H1 (cell line): ENCODE results near the gene SLC25A21. TPM values are rescaled to one million over a fixed set of nuclear protein-coding genes. Genes with fewer than 3 reads are reported as not detected.

Experiments
- CHD1 ChIP-seq: IDR thresholded peaks from 2 replicates; pipeline ENCODE4 v1.6.1; 2012; ENCODE audit warnings: low read depth, low read length, improper control_type of control experiment
- EGR1 ChIP-seq: IDR thresholded peaks from 2 replicates; pipeline ENCODE4 v1.6.1; 2011; ENCODE audit warnings: low read depth, low read length, borderline replicate concordance
- EZH2 ChIP-seq: fragments of 200-600 bp; sonication (generic); IDR thresholded peaks from 2 replicates; pipeline ENCODE4 v1.7.1; 2012; ENCODE audit warnings: low read depth, mild to moderate bottlenecking, moderate library complexity, low read length, inconsistent platforms; ENCODE audit not compliant: severe bottlenecking
- KDM4A ChIP-seq: IDR thresholded peaks from one replicate; pipeline ENCODE4 v1.7.1; 2012; ENCODE audit warnings: low read depth, mild to moderate bottlenecking, moderate library complexity, low read length, inconsistent platforms; ENCODE audit not compliant: severe bottlenecking
- PHF8 ChIP-seq: fragments of 200-600 bp; sonication (generic); conservative IDR thresholded peaks from 2 replicates; pipeline ENCODE4 v1.7.1; 2012; ENCODE audit warnings: low read depth, mild to moderate bottlenecking, inconsistent platforms, low read length, moderate library complexity
- RBBP5 ChIP-seq: IDR thresholded peaks from 2 replicates; pipeline ENCODE4 v1.7.1; 2012; ENCODE audit warnings: low read depth, mild to moderate bottlenecking, inconsistent platforms, low read length, moderate library complexity, borderline replicate concordance
- SAP30 ChIP-seq: fragments of 300-600 bp; sonication (generic); IDR thresholded peaks from 2 replicates; pipeline ENCODE4 v1.7.1; 2012; ENCODE audit warnings: low read length, moderate library complexity, mild to moderate bottlenecking, inconsistent platforms; ENCODE audit not compliant: insufficient read depth, insufficient replicate concordance
- SP1 ChIP-seq: IDR thresholded peaks from 2 replicates; pipeline ENCODE4 v1.6.1; 2011; ENCODE audit warnings: low read depth, low read length
- SUZ12 ChIP-seq: fragments of 200-600 bp; sonication (generic); IDR thresholded peaks from 2 replicates; pipeline ENCODE4 v1.6.1; 2012; ENCODE audit warnings: mild to moderate bottlenecking, inconsistent platforms, low read length, moderate library complexity, mixed read lengths
- TBP ChIP-seq: IDR thresholded peaks from 2 replicates; pipeline ENCODE4 v1.6.1; 2011; ENCODE audit warnings: low read depth, low read length, improper control_type of control experiment
- TCF12 ChIP-seq: IDR thresholded peaks from 2 replicates; pipeline ENCODE4 v1.6.1; 2011; ENCODE audit warnings: low read depth, mild to moderate bottlenecking, low read length
- TEAD4 ChIP-seq: IDR thresholded peaks from 2 replicates; pipeline ENCODE4 v1.6.1; 2012; ENCODE audit warnings: low read depth, low read length, inconsistent platforms, mixed read lengths
- polyA plus RNA-seq, 7 experiments: library from polyadenylated mRNA; depleted of rRNA in 3 of 7; stranded (reverse) in 5 of 7; unstranded in 2 of 7; fragments of >200 nt in 5 of 7; fragments of 200-250 nt in 2 of 7; gene quantifications; 1 replicate in 5 of 7; 2 replicates in 1 of 7; 4 replicates in 1 of 7; pipeline versions ENCODE4 v1.2.1 to v1.2.3, GENCODE V29; 2011 to 2013; ENCODE audit warnings: missing spikeins in 2 of 7, mixed read lengths in 2 of 7
- total RNA-seq: library from RNA; stranded (reverse); fragmentation: NEBNext Ultra II Directional; extraction: Animal tissue kit (Norgen Biotek cat#: 25700); gene quantifications from 2 replicates; pipeline ENCODE4 v1.2.1, GENCODE V29; 2021
- TF ChIP-seq, protein P1 (sequence below), 3 experiments: IDR thresholded peaks; 1 replicate in 2 of 3; 2 replicates in 1 of 3; pipeline versions ENCODE4 v1.5.1 to v1.6.1; 2011; ENCODE audit warnings: low read length in 3 of 3, mild to moderate bottlenecking in 3 of 3, inconsistent platforms in 2 of 3, low read depth in 1 of 3, moderate library complexity in 1 of 3; ENCODE audit not compliant: insufficient read depth in 1 of 3; ENCODE audit errors: control extremely low read depth in 1 of 3
- TF ChIP-seq, protein P2 (sequence below): IDR thresholded peaks from 2 replicates; pipeline ENCODE4 v1.6.1; 2012; ENCODE audit warnings: inconsistent platforms

The SLC25A21 gene
- total and polyA plus RNA-seq, 2 of the 8 experiments (the other 6 are each of a cell fraction or from before 2014, with no cell fraction given): 6.9 to 15.7 TPM

DNA sequence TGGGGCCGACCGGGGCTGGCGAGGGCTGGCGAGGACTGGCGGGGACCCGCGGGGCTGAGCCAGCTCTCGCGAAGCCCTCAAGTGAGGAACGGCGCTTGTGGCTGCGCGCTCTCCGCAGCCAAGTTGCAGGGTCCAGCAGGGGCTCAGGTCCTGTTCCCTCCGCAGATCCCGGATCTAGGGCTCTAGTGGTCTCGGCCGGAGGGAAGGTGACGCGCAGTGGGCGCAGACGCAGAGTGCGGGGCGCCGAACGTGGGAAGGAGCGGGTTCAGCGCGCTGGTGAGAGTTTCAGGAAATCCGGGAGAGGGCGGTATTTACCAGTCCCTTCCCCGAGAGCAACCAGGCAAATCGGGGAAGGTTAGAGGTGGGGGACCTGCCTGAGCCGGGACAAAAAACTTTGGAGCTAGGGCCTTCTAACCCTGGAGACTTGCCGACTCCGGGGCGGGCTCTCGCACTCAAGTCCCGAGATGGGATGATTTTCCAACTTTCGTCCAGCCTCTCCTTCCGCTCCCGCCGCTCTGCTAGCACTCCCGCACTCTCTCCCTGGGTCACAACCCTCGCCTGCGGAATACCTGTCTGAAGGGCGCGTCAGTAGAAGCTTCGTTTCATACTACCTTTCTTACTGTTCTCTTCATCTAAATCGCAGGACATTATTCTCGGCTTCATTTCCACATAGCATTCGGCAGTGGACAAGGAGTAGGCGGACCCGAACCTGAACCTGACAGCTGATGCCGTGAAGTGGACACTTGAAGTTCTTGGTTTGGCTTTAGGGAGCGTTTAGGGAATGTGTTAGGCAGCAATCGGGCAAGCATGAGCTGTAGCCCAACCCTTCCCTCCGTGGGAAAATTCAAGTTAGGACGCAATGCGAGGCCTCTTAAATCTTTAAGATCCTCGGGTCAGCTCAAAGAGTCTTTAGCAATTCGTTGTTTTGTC is 524.3 kb downstream of the SLC25A21 start (continued):
- TF ChIP-seq SAP30 (no peak), PHF8 (0 out of 2 replicates have a peak, but pooled peaks have one; percentile 30), TEAD4 (no peak), TBP (peak; percentile 9; the same call in 1 of the 2 replicates), TCF12 (0 out of 2 replicates have a peak, but pooled peaks have one; percentile 36), EZH2 (peak; percentile 45), SUZ12 (peak; percentile 85), EGR1 (peak; percentile 85), KDM4A (peak; percentile 43), CHD1 (no peak), RBBP5 (peak; percentile 50; the same call in 1 of the 2 replicates), SP1 (0 out of 2 replicates have a peak, but pooled peaks have one; percentile 37)
- TF ChIP-seq, protein P1, sequence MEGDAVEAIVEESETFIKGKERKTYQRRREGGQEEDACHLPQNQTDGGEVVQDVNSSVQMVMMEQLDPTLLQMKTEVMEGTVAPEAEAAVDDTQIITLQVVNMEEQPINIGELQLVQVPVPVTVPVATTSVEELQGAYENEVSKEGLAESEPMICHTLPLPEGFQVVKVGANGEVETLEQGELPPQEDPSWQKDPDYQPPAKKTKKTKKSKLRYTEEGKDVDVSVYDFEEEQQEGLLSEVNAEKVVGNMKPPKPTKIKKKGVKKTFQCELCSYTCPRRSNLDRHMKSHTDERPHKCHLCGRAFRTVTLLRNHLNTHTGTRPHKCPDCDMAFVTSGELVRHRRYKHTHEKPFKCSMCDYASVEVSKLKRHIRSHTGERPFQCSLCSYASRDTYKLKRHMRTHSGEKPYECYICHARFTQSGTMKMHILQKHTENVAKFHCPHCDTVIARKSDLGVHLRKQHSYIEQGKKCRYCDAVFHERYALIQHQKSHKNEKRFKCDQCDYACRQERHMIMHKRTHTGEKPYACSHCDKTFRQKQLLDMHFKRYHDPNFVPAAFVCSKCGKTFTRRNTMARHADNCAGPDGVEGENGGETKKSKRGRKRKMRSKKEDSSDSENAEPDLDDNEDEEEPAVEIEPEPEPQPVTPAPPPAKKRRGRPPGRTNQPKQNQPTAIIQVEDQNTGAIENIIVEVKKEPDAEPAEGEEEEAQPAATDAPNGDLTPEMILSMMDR (IDR thresholded peaks at IDR 0.05; ENCODE audit: control extremely low read depth in 1 of 3, insufficient read depth in 1 of 3, low read depth in 1 of 3, low read length in 3 of 3): peak; percentile 63 to 67 (median 64)
- TF ChIP-seq, protein P2, sequence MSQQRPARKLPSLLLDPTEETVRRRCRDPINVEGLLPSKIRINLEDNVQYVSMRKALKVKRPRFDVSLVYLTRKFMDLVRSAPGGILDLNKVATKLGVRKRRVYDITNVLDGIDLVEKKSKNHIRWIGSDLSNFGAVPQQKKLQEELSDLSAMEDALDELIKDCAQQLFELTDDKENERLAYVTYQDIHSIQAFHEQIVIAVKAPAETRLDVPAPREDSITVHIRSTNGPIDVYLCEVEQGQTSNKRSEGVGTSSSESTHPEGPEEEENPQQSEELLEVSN: peak; percentile 24; the same call in 1 of the 2 replicates
